Measurements from ENCODE around the gene NRG3. TPM values are rescaled to one million over a fixed set of nuclear protein-coding genes. Genes with fewer than 3 reads are reported as not detected.

The NRG3 gene
- total RNA-seq, 1 experiment from 2014 or later = not detected

DNA sequence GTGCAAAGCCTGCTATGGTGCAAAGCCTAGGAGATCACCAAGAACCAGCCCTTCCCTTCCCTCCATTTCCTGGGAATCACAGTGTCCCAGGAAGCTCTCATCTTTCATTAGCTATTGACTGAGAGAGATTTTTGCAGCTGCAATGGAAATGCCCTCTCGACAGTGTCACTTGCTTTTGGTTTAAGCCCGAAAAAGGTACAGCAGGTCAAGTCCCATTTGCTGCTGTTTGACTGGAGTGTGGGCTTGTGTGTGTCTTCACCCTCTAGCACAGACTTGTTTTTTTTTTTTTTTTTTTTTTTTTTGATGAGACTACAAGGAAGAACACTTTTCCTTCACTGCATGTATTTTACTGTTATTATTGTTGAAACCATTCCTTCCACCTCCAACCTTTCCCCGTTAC is 36.3 kb downstream of the NRG3 start:
- Histone ChIP-seq H3K9me2 (ENCODE audit: insufficient read depth) (no peaks in the 10 kb centered on the region), H3K36me3 (ENCODE audit: control insufficient read depth in 1 of 2, insufficient read depth in 2 of 2, low read length in 2 of 2) (no peaks in the 10 kb centered on the region), H4K20me1 (ENCODE audit: insufficient read depth) (no peaks in the 10 kb centered on the region), H3K9me3 (ENCODE audit: control insufficient read depth in 1 of 2, insufficient read depth in 1 of 2, low read depth in 1 of 2, low read length in 2 of 2) (peaks cover 4 to 6% of the 10 kb centered on the region in 2 experiments; a peak in 2 of 4 replicates), H3K27ac (ENCODE audit: low read depth, low read length) (no peak overlapping the region), H3K27me3 (ENCODE audit: insufficient read depth, low read length) (no peaks in the 10 kb centered on the region), H3K4me1 (ENCODE audit: control insufficient read depth in 1 of 2, insufficient read depth in 2 of 2, low read length in 2 of 2) (no peaks in the 10 kb centered on the region), H3K79me2 (ENCODE audit: insufficient read depth, low read length) (no peaks in the 10 kb centered on the region), H3K4me2 (ENCODE audit: low read length) (no peak overlapping the region), H2AFZ (ENCODE audit: low read depth, low read length, poor library complexity, severe bottlenecking) (no peak overlapping the region), H3K4me3 (replicated peaks in 1 of 2; ENCODE audit: low read depth in 1 of 2, low read length in 2 of 2) (no peak overlapping the region), H3K9ac (ENCODE audit: low read length) (no peak overlapping the region)
- RAD21 ChIA-PET (ENCODE audit: low non-redundant PET in 1 of 2, low total read pairs in 2 of 2, uncharacterized antibody in 2 of 2, unreplicated experiment in 2 of 2) = no interaction called here
- no TSS peak for BruUV-seq (replicated peaks)
- TF ChIP-seq CBX3 (IDR thresholded peaks at IDR 0.05; ENCODE audit: low read depth) = no peak
- no peak for TF ChIP-seq TCF7L2 (IDR thresholded peaks at IDR 0.05; ENCODE audit: borderline replicate concordance, extremely low read depth, insufficient read depth, insufficient read length)
- TF ChIP-seq, protein P1, sequence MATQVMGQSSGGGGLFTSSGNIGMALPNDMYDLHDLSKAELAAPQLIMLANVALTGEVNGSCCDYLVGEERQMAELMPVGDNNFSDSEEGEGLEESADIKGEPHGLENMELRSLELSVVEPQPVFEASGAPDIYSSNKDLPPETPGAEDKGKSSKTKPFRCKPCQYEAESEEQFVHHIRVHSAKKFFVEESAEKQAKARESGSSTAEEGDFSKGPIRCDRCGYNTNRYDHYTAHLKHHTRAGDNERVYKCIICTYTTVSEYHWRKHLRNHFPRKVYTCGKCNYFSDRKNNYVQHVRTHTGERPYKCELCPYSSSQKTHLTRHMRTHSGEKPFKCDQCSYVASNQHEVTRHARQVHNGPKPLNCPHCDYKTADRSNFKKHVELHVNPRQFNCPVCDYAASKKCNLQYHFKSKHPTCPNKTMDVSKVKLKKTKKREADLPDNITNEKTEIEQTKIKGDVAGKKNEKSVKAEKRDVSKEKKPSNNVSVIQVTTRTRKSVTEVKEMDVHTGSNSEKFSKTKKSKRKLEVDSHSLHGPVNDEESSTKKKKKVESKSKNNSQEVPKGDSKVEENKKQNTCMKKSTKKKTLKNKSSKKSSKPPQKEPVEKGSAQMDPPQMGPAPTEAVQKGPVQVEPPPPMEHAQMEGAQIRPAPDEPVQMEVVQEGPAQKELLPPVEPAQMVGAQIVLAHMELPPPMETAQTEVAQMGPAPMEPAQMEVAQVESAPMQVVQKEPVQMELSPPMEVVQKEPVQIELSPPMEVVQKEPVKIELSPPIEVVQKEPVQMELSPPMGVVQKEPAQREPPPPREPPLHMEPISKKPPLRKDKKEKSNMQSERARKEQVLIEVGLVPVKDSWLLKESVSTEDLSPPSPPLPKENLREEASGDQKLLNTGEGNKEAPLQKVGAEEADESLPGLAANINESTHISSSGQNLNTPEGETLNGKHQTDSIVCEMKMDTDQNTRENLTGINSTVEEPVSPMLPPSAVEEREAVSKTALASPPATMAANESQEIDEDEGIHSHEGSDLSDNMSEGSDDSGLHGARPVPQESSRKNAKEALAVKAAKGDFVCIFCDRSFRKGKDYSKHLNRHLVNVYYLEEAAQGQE (IDR thresholded peaks at IDR 0.05; ENCODE audit: low read depth) = no peak
- TF ChIP-seq SRF (IDR thresholded peaks at IDR 0.05; ENCODE audit: low read depth) = no peak
- no peak for TF ChIP-seq SP1 (IDR thresholded peaks at IDR 0.05; ENCODE audit: low read depth)
- TF ChIP-seq POLR2AphosphoS5 (IDR thresholded peaks at IDR 0.05; ENCODE audit: low read depth, low read length) = no peak
- no peak for TF ChIP-seq JUND (IDR thresholded peaks at IDR 0.05)
- TF ChIP-seq EZH2 (IDR thresholded peaks at IDR 0.05) = no peak
- no peak for TF ChIP-seq ATF3 (IDR thresholded peaks at IDR 0.05)
- TF ChIP-seq, protein P2, sequence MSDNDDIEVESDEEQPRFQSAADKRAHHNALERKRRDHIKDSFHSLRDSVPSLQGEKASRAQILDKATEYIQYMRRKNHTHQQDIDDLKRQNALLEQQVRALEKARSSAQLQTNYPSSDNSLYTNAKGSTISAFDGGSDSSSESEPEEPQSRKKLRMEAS (IDR thresholded peaks at IDR 0.05) = no peak
- no peak for TF ChIP-seq ZBTB33 (IDR thresholded peaks at IDR 0.05; ENCODE audit: extremely low read depth, insufficient replicate concordance, low read length)
- no peak for TF ChIP-seq RAD21 (IDR thresholded peaks at IDR 0.05; ENCODE audit: low read depth)
- no peak for TF ChIP-seq CTCF (IDR thresholded peaks at IDR 0.05 in 2 of 3, conservative IDR thresholded peaks at IDR 0.05 in 1 of 3; ENCODE audit: borderline replicate concordance in 1 of 3, insufficient read depth in 1 of 3, low read depth in 2 of 3, low read length in 2 of 3)
- no peak for TF ChIP-seq POLR2A (IDR thresholded peaks at IDR 0.05; ENCODE audit: borderline replicate concordance, extremely low read depth, insufficient read depth, insufficient read length)
- TF ChIP-seq CEBPB (IDR thresholded peaks at IDR 0.05; ENCODE audit: low read depth) = no peak
- TF ChIP-seq EGR1 (IDR thresholded peaks at IDR 0.05; ENCODE audit: low read depth) = no peak
- intact Hi-C loops (cut with micrococcal nuclease) = no loop called here
- CTCF ChIA-PET = no interaction called here
- DNase-seq (ENCODE audit: low read depth, low spot score) (no peak), ATAC-seq (no peak)
- POLR2A ChIA-PET = no interaction called here
